PC-3 (cell line): ENCODE results near the gene CRYGC. TPM values are rescaled to one million over a fixed set of nuclear protein-coding genes. Genes with fewer than 3 reads are reported as not detected.

Experiments used
- ATAC-seq: fragments of 200-7000 bp; cut with Tn5 transposase; 2 replicates; pipeline ENCODE4 v1.9.1; 2020; ENCODE audit warnings: mild to moderate bottlenecking, moderate library complexity
- BruUV-seq: library from RNA; stranded (reverse); fragments of 400-500 nt; replicated peaks from 2 replicates; lab custom pipeline; 2021; lab: Mats Ljungman, UMichigan
- CTCF ChIA-PET: fragments of 300-600 bp; sonication (Branson Sonifier 250); formaldehyde crosslinking; loops from one replicate; lab custom pipeline; 2022; ENCODE audit warnings: antibody characterized with exemption; lab: Charles Lee
- POLR2A ChIA-PET: fragments of 300-600 bp; sonication (Branson Sonifier 250); formaldehyde crosslinking; loops from one replicate; lab custom pipeline; 2022; ENCODE audit warnings: antibody characterized with exemption; ENCODE audit not compliant: unreplicated experiment; lab: Charles Lee
- DNase-seq: peaks from one replicate; pipeline ENCODE4 v3.0.0-alpha.2; 2015
- H2AFZ ChIP-seq: fragments of 300-600 bp; sonication (generic); 2 replicates; pipeline ENCODE4 v1.6.0; 2016; ENCODE audit warnings: antibody characterized with exemption, low read length
- H3F3A ChIP-seq: fragments of 300-600 bp; sonication (generic); one replicate; pipeline ENCODE4 v1.6.0; 2017; ENCODE audit warnings: antibody characterized with exemption, low read length, control low read depth, mild to moderate bottlenecking; ENCODE audit not compliant: unreplicated experiment
- H3K27ac ChIP-seq: fragments of 300-600 bp; sonication (generic); 2 replicates; pipeline ENCODE4 v1.5.1; 2016; ENCODE audit warnings: mild to moderate bottlenecking, low read length
- H3K27me3 ChIP-seq: fragments of 300-600 bp; sonication (generic); 2 replicates; pipeline ENCODE4 v1.6.1; 2016; ENCODE audit warnings: low read length, mixed read lengths
- H3K36me3 ChIP-seq: fragments of 300-600 bp; sonication (generic); 2 replicates; pipeline ENCODE4 v1.6.1; 2016; ENCODE audit warnings: low read depth, mixed run types, low read length, mixed read lengths
- H3K4me1 ChIP-seq: fragments of 300-600 bp; sonication (generic); 2 replicates; pipeline ENCODE4 v1.5.1; 2016; ENCODE audit warnings: low read length; ENCODE audit not compliant: insufficient read depth
- H3K4me2 ChIP-seq: fragments of 300-600 bp; sonication (generic); 2 replicates; pipeline ENCODE4 v1.6.0; 2016; ENCODE audit warnings: low read length
- H3K4me3 ChIP-seq: fragments of 300-600 bp; sonication (generic); 2 replicates; pipeline ENCODE4 v1.5.1; 2016; ENCODE audit warnings: mild to moderate bottlenecking, low read length, mixed read lengths
- H3K79me2 ChIP-seq: fragments of 300-600 bp; sonication (generic); 2 replicates; pipeline ENCODE4 v1.6.1; 2017; ENCODE audit warnings: low read length, mixed read lengths
- H3K9ac ChIP-seq: fragments of 300-600 bp; sonication (generic); 2 replicates; pipeline ENCODE4 v1.6.0; 2016; ENCODE audit warnings: mild to moderate bottlenecking, low read length
- H3K9me2 ChIP-seq: fragments of 300-600 bp; sonication (generic); replicated peaks from 2 replicates; pipeline ENCODE4 v1.6.1; 2016; ENCODE audit warnings: mixed run types, low read length, mixed read lengths
- H3K9me3 ChIP-seq: fragments of 300-600 bp; sonication (generic); 2 replicates; pipeline ENCODE4 v1.6.1; 2016; ENCODE audit warnings: low read length, mixed read lengths
- H4K20me1 ChIP-seq: fragments of 300-600 bp; sonication (generic); 2 replicates; pipeline ENCODE4 v1.6.1; 2016; ENCODE audit warnings: low read length, mixed read lengths
- CTCF ChIP-seq: fragments of 300-600 bp; sonication (generic); conservative IDR thresholded peaks from 2 replicates; pipeline ENCODE4 v1.5.1; 2017; ENCODE audit warnings: antibody characterized with exemption, low read depth, mild to moderate bottlenecking, low read length
- EZH2 ChIP-seq: fragments of 300-600 bp; sonication (generic); IDR thresholded peaks from one replicate; pipeline ENCODE4 v1.6.1; 2017; ENCODE audit warnings: antibody characterized with exemption, mild to moderate bottlenecking, low read length; ENCODE audit not compliant: unreplicated experiment
- EZH2phosphoT487 ChIP-seq: fragments of 300-600 bp; sonication (generic); IDR thresholded peaks from 2 replicates; pipeline ENCODE4 v1.6.1; 2018; ENCODE audit warnings: mild to moderate bottlenecking, antibody characterized with exemption, low read length, borderline replicate concordance
- intact Hi-C: fragments of 100-400 bp; cut with micrococcal nuclease; formaldehyde crosslinking; loops from 2 replicates; pipeline ENCODE4 v1.9.0; 2023
- total RNA-seq: library from RNA; depleted of rRNA; stranded (reverse); fragments of >200 nt; gene quantifications from 2 replicates; pipeline ENCODE4 v1.2.3, GENCODE V29; 2014

The CRYGC gene
- total RNA-seq, 1 experiment from 2014 or later = not detected

- intact Hi-C loops = loop anchor here (1.0 kb wide), 2 partner anchors 73 to 80 kb away; partner anchors contain the start of gene IDH1
- DNase-seq (no peak), ATAC-seq (no peak)
- Histone ChIP-seq H3K4me3 (no peak overlapping the region), H3K27me3 (no peaks in the 10 kb centered on the region), H3K9ac (no peak overlapping the region), H3K4me1 (0 out of 2 replicates have a peak, but pooled peaks cover 3% of the 10 kb centered on the region), H3K4me2 (peak overlapping the region; percentile 79; the same call in 1 of the 2 replicates), H4K20me1 (no peaks in the 10 kb centered on the region), H2AFZ (peak overlapping the region; percentile 66; the same call in 1 of the 2 replicates), H3K79me2 (no peaks in the 10 kb centered on the region), H3F3A (no peaks in the 10 kb centered on the region), H3K36me3 (no peaks in the 10 kb centered on the region), H3K27ac (no peak overlapping the region), H3K9me3 (no peaks in the 10 kb centered on the region), H3K9me2 (no peaks in the 10 kb centered on the region)
- TF ChIP-seq EZH2 (no peak), CTCF (no peak), EZH2phosphoT487 (no peak)
- POLR2A ChIA-PET = interaction anchor here (0.6 kb wide), 1 partner anchor 63 kb away, joined by 3 read pairs; no protein-coding TSS in a partner anchor
- CTCF ChIA-PET = interaction anchor here (0.7 to 1.5 kb wide), 2 partner anchors 27 to 79 kb away, joined by 3 to 24 read pairs; partner anchors contain the start of gene IDH1
- BruUV-seq = no TSS peak
Measured at GRCh38 chr2:208175840-208176153, 46.2 kb upstream of the CRYGC start.

- CTCF ChIA-PET = interaction anchor here (0.5 to 1.5 kb wide), 8 partner anchors 18 to 451 kb away, joined by 3 to 24 read pairs (median 3); partner anchors contain the start of gene IDH1
- intact Hi-C loops = loop anchor here (1.0 kb wide), 2 partner anchors 73 to 80 kb away; partner anchors contain the start of gene IDH1
- H3K9ac ChIP-seq = no peak overlapping the region
- H3K4me1 ChIP-seq = 0 out of 2 replicates have a peak, but pooled peaks cover 3% of the 10 kb centered on the region
- H3F3A ChIP-seq = no peaks in the 10 kb centered on the region
- peak overlapping the region; percentile 66 for H2AFZ ChIP-seq
- no peaks in the 10 kb centered on the region for H3K9me2 ChIP-seq
- BruUV-seq = no TSS peak
- peak overlapping the region; percentile 44; the same call in 1 of the 2 replicates for H3K4me3 ChIP-seq
- H3K9me3 ChIP-seq = no peaks in the 10 kb centered on the region
- POLR2A ChIA-PET = interaction anchor here (0.6 kb wide), 1 partner anchor 64 kb away, joined by 3 read pairs; no protein-coding TSS in a partner anchor
- no peaks in the 10 kb centered on the region for H3K79me2 ChIP-seq
- no peaks in the 10 kb centered on the region for H4K20me1 ChIP-seq
- H3K27ac ChIP-seq = no peak overlapping the region
- ATAC-seq = peak; percentile 100
- peak overlapping the region; percentile 79 for H3K4me2 ChIP-seq
- peaks cover 4% of the 10 kb centered on the region; the same call in 1 of the 2 replicates for H3K27me3 ChIP-seq
- H3K36me3 ChIP-seq = no peaks in the 10 kb centered on the region
- TF ChIP-seq EZH2phosphoT487 = no peak
- peak; percentile 89 for TF ChIP-seq CTCF
- DNase-seq = peak; percentile 92
Measured at GRCh38 chr2:208175069-208175839, 45.6 kb upstream of the CRYGC start.
